NB4 (cell line): ENCODE results near the gene PAK5.

Experiments used
- DNase-seq: peaks from one replicate; pipeline ENCODE4 v3.0.0; 2010; ENCODE audit warnings: low read depth
- H3K4me3 ChIP-seq: one replicate; pipeline ENCODE4 v1.5.1; 2011; ENCODE audit warnings: mild to moderate bottlenecking, low read depth, low read length, moderate library complexity
- CTCF ChIP-seq: IDR thresholded peaks from one replicate; pipeline ENCODE4 v1.5.1; 2012; ENCODE audit warnings: low read depth, low read length
- MAX ChIP-seq: IDR thresholded peaks from 2 replicates; pipeline ENCODE4 v1.6.1; 2011; ENCODE audit warnings: low read depth, low read length
- MYC ChIP-seq: IDR thresholded peaks from 2 replicates; pipeline ENCODE4 v1.6.1; 2011; ENCODE audit warnings: low read depth, low read length
- POLR2A ChIP-seq: IDR thresholded peaks from 2 replicates; pipeline ENCODE4 v1.6.1; 2011; ENCODE audit warnings: mild to moderate bottlenecking; ENCODE audit not compliant: insufficient read length; ENCODE audit errors: extremely low read depth

Gene PAK5

GRCh38 chr20:9491324-9491723, 347.6 kb downstream of the PAK5 start:
- no peak for DNase-seq
- TF ChIP-seq POLR2A (no peak), MAX (no peak), CTCF (no peak), MYC (no peak)
- H3K4me3 ChIP-seq = no peak overlapping the region

- no peak overlapping the region for H3K4me3 ChIP-seq
- DNase-seq = no peak
- TF ChIP-seq CTCF = no peak
- no peak for TF ChIP-seq MAX
- no peak for TF ChIP-seq POLR2A
- no peak for TF ChIP-seq MYC
These were observed 348.2 kb downstream of the PAK5 start for GRCh38 chr20:9490631-9491030.

GRCh38 chr20:9490161-9490560, 348.7 kb downstream of the PAK5 start:
- no peak for DNase-seq
- H3K4me3 ChIP-seq = no peak overlapping the region
- no peak for TF ChIP-seq MAX
- TF ChIP-seq MYC = no peak
- TF ChIP-seq CTCF = no peak
- TF ChIP-seq POLR2A = no peak

GRCh38 chr20:9488063-9488462, 350.8 kb downstream of the PAK5 start:
- no peak overlapping the region for H3K4me3 ChIP-seq
- DNase-seq = no peak
- TF ChIP-seq MAX (no peak), POLR2A (no peak)
